ENCODE measurements around the gene OR1L4. TPM values are rescaled to one million over a fixed set of nuclear protein-coding genes. Genes with fewer than 3 reads are reported as not detected.

Gene OR1L4, protein sequence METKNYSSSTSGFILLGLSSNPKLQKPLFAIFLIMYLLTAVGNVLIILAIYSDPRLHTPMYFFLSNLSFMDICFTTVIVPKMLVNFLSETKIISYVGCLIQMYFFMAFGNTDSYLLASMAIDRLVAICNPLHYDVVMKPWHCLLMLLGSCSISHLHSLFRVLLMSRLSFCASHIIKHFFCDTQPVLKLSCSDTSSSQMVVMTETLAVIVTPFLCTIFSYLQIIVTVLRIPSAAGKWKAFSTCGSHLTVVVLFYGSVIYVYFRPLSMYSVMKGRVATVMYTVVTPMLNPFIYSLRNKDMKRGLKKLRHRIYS
- not detected for total RNA-seq

DNA sequence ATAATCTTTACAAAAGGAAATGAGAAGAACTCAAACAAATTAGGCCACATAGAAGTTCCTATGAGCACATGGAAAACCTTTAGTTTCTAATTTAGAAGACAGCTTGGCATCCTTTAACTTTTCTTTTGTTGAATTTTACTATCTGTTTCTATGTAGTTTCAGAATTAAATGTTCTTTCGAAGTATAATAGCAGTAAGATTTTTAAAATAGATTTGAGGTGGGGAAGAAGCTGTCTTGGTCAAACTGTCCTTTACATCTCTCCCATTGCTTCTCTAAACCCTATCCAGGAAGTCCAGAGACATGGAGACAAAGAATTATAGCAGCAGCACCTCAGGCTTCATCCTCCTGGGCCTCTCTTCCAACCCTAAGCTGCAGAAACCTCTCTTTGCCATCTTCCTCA, at the start of gene OR1L4:
Gene OR1L4, plus strand, starts transcription at position 301 of the 400 bp plus-strand sequence. Its CDS starts 0 bp downstream, at position 301.
- Histone ChIP-seq H3K4me3 (no peak within 1 kb of the TSS), H3K36me3 (no peaks in the 10 kb centered on the region), H3K9me3 (peaks cover 0 to 87% (median 4%) of the 10 kb centered on the region in 3 donors), H3K4me1 (no peaks in the 10 kb centered on the region), H3K27ac (no peak within 1 kb of the TSS), H3K27me3 (no peaks in the 10 kb centered on the region)
- TF ChIP-seq POLR2AphosphoS5 (IDR thresholded peaks at IDR 0.05) = no peak
- TF ChIP-seq EP300 (IDR thresholded peaks at IDR 0.05) = no peak
- no peak for TF ChIP-seq POLR2A (IDR thresholded peaks at IDR 0.05)
- TF ChIP-seq, protein P1, sequence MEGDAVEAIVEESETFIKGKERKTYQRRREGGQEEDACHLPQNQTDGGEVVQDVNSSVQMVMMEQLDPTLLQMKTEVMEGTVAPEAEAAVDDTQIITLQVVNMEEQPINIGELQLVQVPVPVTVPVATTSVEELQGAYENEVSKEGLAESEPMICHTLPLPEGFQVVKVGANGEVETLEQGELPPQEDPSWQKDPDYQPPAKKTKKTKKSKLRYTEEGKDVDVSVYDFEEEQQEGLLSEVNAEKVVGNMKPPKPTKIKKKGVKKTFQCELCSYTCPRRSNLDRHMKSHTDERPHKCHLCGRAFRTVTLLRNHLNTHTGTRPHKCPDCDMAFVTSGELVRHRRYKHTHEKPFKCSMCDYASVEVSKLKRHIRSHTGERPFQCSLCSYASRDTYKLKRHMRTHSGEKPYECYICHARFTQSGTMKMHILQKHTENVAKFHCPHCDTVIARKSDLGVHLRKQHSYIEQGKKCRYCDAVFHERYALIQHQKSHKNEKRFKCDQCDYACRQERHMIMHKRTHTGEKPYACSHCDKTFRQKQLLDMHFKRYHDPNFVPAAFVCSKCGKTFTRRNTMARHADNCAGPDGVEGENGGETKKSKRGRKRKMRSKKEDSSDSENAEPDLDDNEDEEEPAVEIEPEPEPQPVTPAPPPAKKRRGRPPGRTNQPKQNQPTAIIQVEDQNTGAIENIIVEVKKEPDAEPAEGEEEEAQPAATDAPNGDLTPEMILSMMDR (IDR thresholded peaks at IDR 0.05) = no peak
- no peak for ATAC-seq
- 74% methylated on average over 1 of the region's 1 CpG; no CpG with 5 or more reads in 1 of the 2 donors for WGBS, 2 donors (ENCODE audit: low coverage in 1 of 2)

GRCh38 chr9:122684851-122685250, 38.9 kb upstream of the OR1L4 start:
- Histone ChIP-seq H3K9me3 (peaks cover 0 to 49% (median 0%) of the 10 kb centered on the region in 3 donors), H3K4me3 (no peak overlapping the region), H3K4me1 (no peaks in the 10 kb centered on the region), H3K36me3 (no peaks in the 10 kb centered on the region), H3K27me3 (no peaks in the 10 kb centered on the region), H3K27ac (no peak overlapping the region)
- ATAC-seq = no peak
- TF ChIP-seq, protein P1 (IDR thresholded peaks at IDR 0.05) = no peak
- TF ChIP-seq POLR2A (IDR thresholded peaks at IDR 0.05) = no peak
- no peak for TF ChIP-seq EP300 (IDR thresholded peaks at IDR 0.05)
- TF ChIP-seq POLR2AphosphoS5 (IDR thresholded peaks at IDR 0.05) = no peak

DNA sequence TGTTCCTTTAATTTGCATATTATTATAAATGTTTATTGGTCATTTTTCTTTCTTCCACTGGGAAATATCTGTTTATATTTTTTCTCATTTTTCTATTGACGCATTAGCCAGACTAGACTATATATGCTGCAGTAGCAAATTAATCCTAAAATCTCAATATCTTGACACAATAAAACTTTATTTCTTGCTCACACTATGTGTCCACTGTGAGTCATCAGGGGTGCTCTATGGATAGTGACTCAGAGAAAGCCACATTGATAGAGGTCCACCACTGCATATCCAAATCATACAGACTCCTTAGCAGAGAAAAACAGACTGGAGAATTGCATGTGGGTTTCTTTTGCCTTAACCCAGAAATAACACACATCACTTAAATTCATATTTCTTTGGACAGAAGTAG, 28.1 kb upstream of the OR1L4 start:
- H3K9me3 ChIP-seq = peaks cover 0 to 40% (median 0%) of the 10 kb centered on the region in 3 donors
- H3K4me3 ChIP-seq = no peak overlapping the region
- no peak overlapping the region for H3K27ac ChIP-seq
- no peaks in the 10 kb centered on the region for H3K4me1 ChIP-seq
- no peaks in the 10 kb centered on the region for H3K27me3 ChIP-seq
- TF ChIP-seq POLR2A (IDR thresholded peaks at IDR 0.05) = no peak
- TF ChIP-seq, protein P1 (IDR thresholded peaks at IDR 0.05) = no peak
- no peak for TF ChIP-seq EP300 (IDR thresholded peaks at IDR 0.05)
- no peak for TF ChIP-seq POLR2AphosphoS5 (IDR thresholded peaks at IDR 0.05)
- 95 to 100% methylated on average over 1 of the region's 1 CpG for WGBS, 2 donors (ENCODE audit: low coverage in 1 of 2)
- H3K36me3 ChIP-seq = no peaks in the 10 kb centered on the region
- no peak for ATAC-seq

GRCh38 chr9:122718038-122718437, 5.8 kb upstream of the OR1L4 start:
- 81 to 82% methylated on average over 6 to 7 of the region's 7 CpGs for WGBS, 2 donors (ENCODE audit: low coverage in 1 of 2)

More at GRCh38 chr9:122718038-122718437, 5.8 kb upstream of the OR1L4 start:
- H3K4me1 ChIP-seq = no peaks in the 10 kb centered on the region
- no peak for ATAC-seq
- H3K27me3 ChIP-seq = no peaks in the 10 kb centered on the region
- TF ChIP-seq POLR2A (IDR thresholded peaks at IDR 0.05) (no peak), POLR2AphosphoS5 (IDR thresholded peaks at IDR 0.05) (no peak), EP300 (IDR thresholded peaks at IDR 0.05) (no peak)
- TF ChIP-seq, protein P1 (IDR thresholded peaks at IDR 0.05) = no peak
- no peaks in the 10 kb centered on the region for H3K36me3 ChIP-seq
- no peak overlapping the region for H3K4me3 ChIP-seq
- no peak overlapping the region for H3K27ac ChIP-seq
- peaks cover 0 to 74% (median 0%) of the 10 kb centered on the region in 3 donors for H3K9me3 ChIP-seq
